ENCODE data around the gene GRB10. TPM values are rescaled to one million over a fixed set of nuclear protein-coding genes. Genes with fewer than 3 reads are reported as not detected.

Gene GRB10
- total RNA-seq, 3 donors from 2014 or later: 56.8 to 71.1 (median 61.2) TPM

GRCh38 chr7:50559881-50560280 is 222.8 kb downstream of the GRB10 start:
- intact Hi-C loops (cut with DNase I; ENCODE audit: low total_unique reads): loop anchor here (10.0 kb wide), 1 partner anchor 355 kb away; no protein-coding TSS in a partner anchor

GRCh38 chr7:50558294-50559053 is 224.2 kb downstream of the GRB10 start:
- intact Hi-C loops (cut with DNase I; ENCODE audit: low total_unique reads): no loop called here
- Histone ChIP-seq H3K36me3 (no peaks in the 10 kb centered on the region), H3K9me3 (no peaks in the 10 kb centered on the region), H3K4me3 (no peak overlapping the region), H3K27me3 (no peaks in the 10 kb centered on the region), H3K4me1 (no peaks in the 10 kb centered on the region), H3K27ac (no peak overlapping the region)
- TF ChIP-seq POLR2A (IDR thresholded peaks at IDR 0.05): no peak
- TF ChIP-seq CTCF (IDR thresholded peaks at IDR 0.05): no peak
- no peak for TF ChIP-seq POLR2AphosphoS5 (IDR thresholded peaks at IDR 0.05)
- no peak for DNase-seq (ENCODE audit: low spot score in 2 of 2)

More at GRCh38 chr7:50559881-50560280, 222.8 kb downstream of the GRB10 start:
- Histone ChIP-seq H3K4me3 (no peak overlapping the region), H3K27ac (no peak overlapping the region), H3K4me1 (no peaks in the 10 kb centered on the region), H3K36me3 (no peaks in the 10 kb centered on the region), H3K9me3 (no peaks in the 10 kb centered on the region), H3K27me3 (peaks cover 0 to 6% of the 10 kb centered on the region in 2 donors)
- DNase-seq (ENCODE audit: low spot score in 2 of 2): no peak
- TF ChIP-seq POLR2AphosphoS5 (IDR thresholded peaks at IDR 0.05) (no peak), POLR2A (IDR thresholded peaks at IDR 0.05) (no peak), CTCF (IDR thresholded peaks at IDR 0.05) (no peak)

- Histone ChIP-seq H3K4me1 (no peaks in the 10 kb centered on the region), H3K27me3 (no peaks in the 10 kb centered on the region), H3K4me3 (no peak overlapping the region), H3K27ac (no peak overlapping the region), H3K9me3 (no peaks in the 10 kb centered on the region), H3K36me3 (no peaks in the 10 kb centered on the region)
- no peak for DNase-seq (ENCODE audit: low spot score in 2 of 2)
- intact Hi-C loops (cut with DNase I; ENCODE audit: low total_unique reads): no loop called here
- TF ChIP-seq POLR2AphosphoS5 (IDR thresholded peaks at IDR 0.05): no peak
Measured at GRCh38 chr7:50557099-50557498, 225.6 kb downstream of the GRB10 start.

GRCh38 chr7:50556247-50556991 is 226.3 kb downstream of the GRB10 start:
- Histone ChIP-seq H3K27me3 (no peaks in the 10 kb centered on the region), H3K4me3 (no peak overlapping the region), H3K27ac (peak overlapping the region in 1 of 2 donors; percentile 29), H3K4me1 (no peaks in the 10 kb centered on the region), H3K9me3 (no peaks in the 10 kb centered on the region), H3K36me3 (no peaks in the 10 kb centered on the region)
- TF ChIP-seq CTCF (IDR thresholded peaks at IDR 0.05) (no peak), POLR2A (IDR thresholded peaks at IDR 0.05) (no peak)
- DNase-seq (ENCODE audit: low spot score in 2 of 2): no peak
- intact Hi-C loops (cut with DNase I; ENCODE audit: low total_unique reads): no loop called here

- H3K27me3 ChIP-seq: no peaks in the 10 kb centered on the region
- peak overlapping the region in 1 of 2 donors; percentile 29 for H3K27ac ChIP-seq
- H3K9me3 ChIP-seq: no peaks in the 10 kb centered on the region
- H3K4me3 ChIP-seq: no peak overlapping the region
- TF ChIP-seq POLR2AphosphoS5 (IDR thresholded peaks at IDR 0.05) (no peak), POLR2A (IDR thresholded peaks at IDR 0.05) (no peak), CTCF (IDR thresholded peaks at IDR 0.05) (no peak)
- H3K36me3 ChIP-seq: no peaks in the 10 kb centered on the region
- DNase-seq (ENCODE audit: low spot score in 2 of 2): no peak
- intact Hi-C loops (cut with DNase I; ENCODE audit: low total_unique reads): no loop called here
- no peaks in the 10 kb centered on the region for H3K4me1 ChIP-seq
Measured at GRCh38 chr7:50555594-50556140, 227.0 kb downstream of the GRB10 start.

All from breast epithelium (tissue), 4 donors.